DOHH2 (cell line): Measurements from ENCODE around the gene LTV1.

Experiments
- H3F3A ChIP-seq: fragments of 200-600 bp; sonication (generic), shearing (Covaris generic); 2 replicates; pipeline ENCODE4 v1.6.0; 2016; ENCODE audit warnings: antibody characterized with exemption, mild to moderate bottlenecking; ENCODE audit not compliant: control insufficient read depth, insufficient read depth
- H3K27ac ChIP-seq: fragments of 200-600 bp; sonication (generic); 2 replicates; pipeline ENCODE4 v1.5.1; 2014; ENCODE audit warnings: low read depth, mild to moderate bottlenecking, low read length, moderate library complexity
- H3K27me3 ChIP-seq: fragments of 200-600 bp; sonication (generic); 2 replicates; pipeline ENCODE4 v1.6.1; 2014; ENCODE audit warnings: mild to moderate bottlenecking, low read length, mixed read lengths; ENCODE audit not compliant: control insufficient read depth
- H3K36me3 ChIP-seq: fragments of 200-600 bp; sonication (generic); 2 replicates; pipeline ENCODE4 v1.6.1; 2014; ENCODE audit warnings: mild to moderate bottlenecking, low read length, moderate library complexity, mixed read lengths; ENCODE audit not compliant: control insufficient read depth
- H3K4me1 ChIP-seq: fragments of 200-600 bp; sonication (generic); 2 replicates; pipeline ENCODE4 v1.6.1; 2014; ENCODE audit warnings: mild to moderate bottlenecking, low read length, mixed read lengths; ENCODE audit not compliant: control insufficient read depth
- H3K4me2 ChIP-seq: fragments of 200-600 bp; sonication (generic); 2 replicates; pipeline ENCODE4 v1.6.0; 2014; ENCODE audit warnings: mild to moderate bottlenecking, low read length, moderate library complexity
- H3K4me3 ChIP-seq: fragments of 200-600 bp; sonication (generic); 2 replicates; pipeline ENCODE4 v1.5.1; 2014; ENCODE audit warnings: mild to moderate bottlenecking, low read length, mixed read lengths
- H3K79me2 ChIP-seq: fragments of 200-600 bp; sonication (generic); 2 replicates; pipeline ENCODE4 v1.6.1; 2014; ENCODE audit warnings: mild to moderate bottlenecking, low read length, mixed read lengths; ENCODE audit not compliant: control insufficient read depth
- H3K9me2 ChIP-seq: fragments of 200-600 bp; sonication (generic); replicated peaks from 2 replicates; pipeline ENCODE4 v1.6.1; 2014; ENCODE audit warnings: mild to moderate bottlenecking, low read length, mixed read lengths; ENCODE audit not compliant: control insufficient read depth
- H3K9me3 ChIP-seq: fragments of 200-600 bp; sonication (generic); 2 replicates; pipeline ENCODE4 v1.6.1; 2014; ENCODE audit warnings: antibody characterized with exemption, low read length, mixed read lengths; ENCODE audit not compliant: control insufficient read depth, insufficient read depth
- H4K20me1 ChIP-seq: fragments of 200-600 bp; sonication (generic); 2 replicates; pipeline ENCODE4 v1.6.0; 2014; ENCODE audit warnings: low read depth, mild to moderate bottlenecking, antibody characterized with exemption, low read length, moderate library complexity; ENCODE audit not compliant: control insufficient read depth, insufficient read depth
- CTCF ChIP-seq: fragments of 200-600 bp; sonication (generic); IDR thresholded peaks from one replicate; pipeline ENCODE4 v1.5.1; 2014; ENCODE audit warnings: antibody characterized with exemption, mild to moderate bottlenecking, low read depth, low read length; ENCODE audit not compliant: poor library complexity, severe bottlenecking
- EZH2phosphoT487 ChIP-seq: fragments of 200-600 bp; sonication (generic); IDR thresholded peaks from 2 replicates; pipeline ENCODE4 v1.6.1; 2017; ENCODE audit warnings: borderline replicate concordance, mild to moderate bottlenecking, antibody characterized with exemption, low read length, moderate library complexity, mixed read lengths

LTV1 gene

GRCh38 chr6:143896126-143896860 lies 53.2 kb downstream of the LTV1 start:
- TF ChIP-seq EZH2phosphoT487 (no peak), CTCF (no peak)

GRCh38 chr6:143900358-143900757 lies 57.2 kb downstream of the LTV1 start:
- Histone ChIP-seq H3K9me2 (no peaks in the 10 kb centered on the region), H3K4me2 (no peak overlapping the region), H3K4me3 (no peak overlapping the region), H3F3A (no peaks in the 10 kb centered on the region), H4K20me1 (no peaks in the 10 kb centered on the region), H3K36me3 (no peaks in the 10 kb centered on the region), H3K79me2 (no peaks in the 10 kb centered on the region), H3K9me3 (no peaks in the 10 kb centered on the region), H3K27me3 (no peaks in the 10 kb centered on the region), H3K27ac (no peak overlapping the region), H3K4me1 (no peaks in the 10 kb centered on the region)
- TF ChIP-seq CTCF (no peak), EZH2phosphoT487 (no peak)

More at GRCh38 chr6:143896126-143896860, 53.2 kb downstream of the LTV1 start:
- Histone ChIP-seq H3K27me3 (no peaks in the 10 kb centered on the region), H3K9me2 (no peaks in the 10 kb centered on the region), H4K20me1 (no peaks in the 10 kb centered on the region), H3K4me1 (no peaks in the 10 kb centered on the region), H3K27ac (no peak overlapping the region), H3K9me3 (no peaks in the 10 kb centered on the region), H3K4me2 (no peak overlapping the region), H3F3A (no peaks in the 10 kb centered on the region), H3K36me3 (no peaks in the 10 kb centered on the region), H3K4me3 (no peak overlapping the region), H3K79me2 (no peaks in the 10 kb centered on the region)

GRCh38 chr6:143901885-143902750 lies 59.0 kb downstream of the LTV1 start:
- TF ChIP-seq CTCF (no peak), EZH2phosphoT487 (no peak)
- Histone ChIP-seq H4K20me1 (no peaks in the 10 kb centered on the region), H3K27ac (no peak overlapping the region), H3K36me3 (no peaks in the 10 kb centered on the region), H3K27me3 (no peaks in the 10 kb centered on the region), H3F3A (no peaks in the 10 kb centered on the region), H3K4me2 (no peak overlapping the region), H3K79me2 (no peaks in the 10 kb centered on the region), H3K4me1 (no peaks in the 10 kb centered on the region), H3K4me3 (no peak overlapping the region), H3K9me3 (no peaks in the 10 kb centered on the region), H3K9me2 (no peaks in the 10 kb centered on the region)
